ENCODE results near the gene CRMP1.

Gene CRMP1

DNA sequence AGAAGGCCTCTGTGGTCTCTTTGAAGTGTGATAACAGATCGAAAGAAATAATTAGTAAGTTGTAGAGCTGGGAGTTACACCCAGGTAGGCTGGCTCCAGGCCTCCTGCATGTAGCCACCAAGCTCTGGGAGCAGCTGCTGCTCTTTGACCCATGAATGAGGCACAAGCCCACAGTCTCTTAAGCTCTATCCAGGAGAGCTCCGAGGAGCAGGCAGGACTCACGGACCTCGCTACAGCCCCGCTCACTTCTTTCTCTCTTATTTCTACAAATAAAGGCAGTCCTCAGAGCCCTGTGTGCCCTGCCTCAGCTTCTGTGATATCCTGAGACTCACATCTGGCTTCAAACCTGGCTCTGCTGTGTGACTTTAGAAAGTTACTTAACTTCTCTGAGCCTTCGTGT lies 95.0 kb downstream of the CRMP1 start:
- H3K36me3 ChIP-seq (ENCODE audit: control insufficient read depth, insufficient read depth, low read length): no peaks in the 10 kb centered on the region
- H3K9ac ChIP-seq (ENCODE audit: low read depth, low read length): no peak overlapping the region
- H3K9me3 ChIP-seq (ENCODE audit: control insufficient read depth, insufficient read depth, low read length): no peaks in the 10 kb centered on the region
- no peaks in the 10 kb centered on the region for H3K27me3 ChIP-seq (ENCODE audit: control insufficient read depth, insufficient read depth, low read length)
- H3K4me1 ChIP-seq (ENCODE audit: control insufficient read depth, insufficient read depth, low read length): no peaks in the 10 kb centered on the region
- H3K4me3 ChIP-seq (ENCODE audit: low read depth, low read length): no peak overlapping the region

DNA sequence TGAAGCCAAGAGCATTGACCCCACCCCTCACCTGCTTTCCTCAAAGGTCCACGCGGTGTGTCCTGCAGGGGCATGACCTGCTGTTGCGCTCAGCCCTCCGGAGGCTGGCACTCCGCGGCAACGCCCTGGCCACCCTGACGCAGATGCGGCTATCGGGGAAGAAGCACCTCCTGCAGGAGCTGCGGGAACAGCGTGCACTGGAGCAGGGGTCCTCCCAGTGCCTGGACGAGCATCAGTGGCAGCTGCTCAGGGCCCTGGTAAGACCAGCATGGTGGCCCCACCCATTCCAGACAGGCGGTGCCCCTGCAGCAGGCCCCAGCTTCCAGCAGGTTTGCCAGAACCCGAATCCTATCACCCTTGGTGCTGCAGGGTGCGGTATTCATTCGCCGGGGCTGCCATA lies 95.9 kb downstream of the CRMP1 start:
- H3K36me3 ChIP-seq (ENCODE audit: control insufficient read depth, insufficient read depth, low read length): no peaks in the 10 kb centered on the region
- no peak overlapping the region for H3K4me3 ChIP-seq (ENCODE audit: low read depth, low read length)
- H3K9ac ChIP-seq (ENCODE audit: low read depth, low read length): no peak overlapping the region
- no peaks in the 10 kb centered on the region for H3K9me3 ChIP-seq (ENCODE audit: control insufficient read depth, insufficient read depth, low read length)
- no peaks in the 10 kb centered on the region for H3K27me3 ChIP-seq (ENCODE audit: control insufficient read depth, insufficient read depth, low read length)
- H3K4me1 ChIP-seq (ENCODE audit: control insufficient read depth, insufficient read depth, low read length): no peaks in the 10 kb centered on the region

DNA sequence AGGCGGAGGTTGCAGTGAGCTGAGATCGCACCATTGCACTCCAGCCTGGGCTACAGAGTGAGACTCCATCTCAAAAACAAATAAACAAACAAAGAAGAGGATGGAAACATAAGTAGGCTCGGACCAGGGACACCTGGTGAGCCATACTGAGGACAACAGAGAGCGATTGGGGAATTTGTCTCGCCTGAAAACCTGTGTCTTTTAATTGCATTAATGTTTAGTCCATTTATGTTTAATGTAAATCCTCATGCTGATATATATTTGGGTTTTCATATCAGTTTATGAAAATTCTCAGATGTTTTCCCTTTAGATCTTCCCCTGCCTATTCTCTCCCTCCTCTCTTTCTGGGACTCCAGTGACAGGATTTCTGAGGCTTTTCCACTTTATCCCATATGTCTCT lies 97.3 kb downstream of the CRMP1 start:
- H3K27me3 ChIP-seq (ENCODE audit: control insufficient read depth, insufficient read depth, low read length): no peaks in the 10 kb centered on the region
- no peaks in the 10 kb centered on the region for H3K9me3 ChIP-seq (ENCODE audit: control insufficient read depth, insufficient read depth, low read length)
- no peak overlapping the region for H3K4me3 ChIP-seq (ENCODE audit: low read depth, low read length)
- no peaks in the 10 kb centered on the region for H3K36me3 ChIP-seq (ENCODE audit: control insufficient read depth, insufficient read depth, low read length)
- H3K4me1 ChIP-seq (ENCODE audit: control insufficient read depth, insufficient read depth, low read length): no peaks in the 10 kb centered on the region
- no peak overlapping the region for H3K9ac ChIP-seq (ENCODE audit: low read depth, low read length)

GRCh38 chr4:5793514-5793913 lies 99.4 kb downstream of the CRMP1 start:
- H3K27me3 ChIP-seq (ENCODE audit: control insufficient read depth, insufficient read depth, low read length): no peaks in the 10 kb centered on the region
- no peaks in the 10 kb centered on the region for H3K4me1 ChIP-seq (ENCODE audit: control insufficient read depth, insufficient read depth, low read length)

DNA sequence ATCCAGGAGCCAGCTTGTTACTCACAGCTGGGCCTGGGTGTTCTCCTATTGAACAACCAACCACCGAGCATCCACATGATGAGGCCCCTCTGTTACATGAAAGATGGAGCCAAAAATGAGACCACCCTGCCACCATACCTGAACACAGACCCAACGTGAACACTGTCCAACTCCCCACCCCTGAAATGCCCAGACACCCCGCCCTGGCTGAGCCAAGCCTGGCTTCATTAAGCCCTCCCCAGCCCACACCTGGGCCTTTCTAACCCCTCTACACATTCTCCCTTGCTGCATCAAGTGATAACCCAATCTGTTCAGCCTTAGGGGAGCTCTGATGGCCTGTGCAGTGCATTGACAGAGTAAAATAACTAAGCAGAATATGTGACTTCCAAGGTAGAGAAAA lies 101.2 kb downstream of the CRMP1 start:
- H3K36me3 ChIP-seq (ENCODE audit: control insufficient read depth, insufficient read depth, low read length): no peaks in the 10 kb centered on the region
- no peaks in the 10 kb centered on the region for H3K4me1 ChIP-seq (ENCODE audit: control insufficient read depth, insufficient read depth, low read length)
- no peak overlapping the region for H3K9ac ChIP-seq (ENCODE audit: low read depth, low read length)
- no peaks in the 10 kb centered on the region for H3K27me3 ChIP-seq (ENCODE audit: control insufficient read depth, insufficient read depth, low read length)
- no peak overlapping the region for H3K4me3 ChIP-seq (ENCODE audit: low read depth, low read length)
- no peaks in the 10 kb centered on the region for H3K9me3 ChIP-seq (ENCODE audit: control insufficient read depth, insufficient read depth, low read length)

More at GRCh38 chr4:5793514-5793913, 99.4 kb downstream of the CRMP1 start:
- no peaks in the 10 kb centered on the region for H3K9me3 ChIP-seq (ENCODE audit: control insufficient read depth, insufficient read depth, low read length)
- H3K4me3 ChIP-seq (ENCODE audit: low read depth, low read length): no peak overlapping the region
- H3K36me3 ChIP-seq (ENCODE audit: control insufficient read depth, insufficient read depth, low read length): no peaks in the 10 kb centered on the region
- H3K9ac ChIP-seq (ENCODE audit: low read depth, low read length): no peak overlapping the region

DNA sequence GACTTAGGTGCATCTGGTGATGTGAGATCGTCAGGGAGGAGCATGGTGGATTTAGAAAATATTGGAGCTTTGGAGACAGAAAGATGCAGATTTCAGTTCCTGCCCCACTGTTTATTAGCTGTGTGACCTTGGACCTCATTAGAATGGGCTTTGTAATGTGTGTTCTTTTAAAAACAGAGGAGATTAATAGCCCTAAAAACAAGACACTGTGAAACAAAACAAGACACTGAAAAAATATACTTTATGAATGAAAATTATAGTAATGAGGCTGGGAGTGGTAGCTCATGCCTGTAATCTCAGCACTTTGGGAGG lies 102.4 kb downstream of the CRMP1 start:
- Histone ChIP-seq H3K9ac (ENCODE audit: low read depth, low read length) (no peak overlapping the region), H3K4me1 (ENCODE audit: control insufficient read depth, insufficient read depth, low read length) (no peaks in the 10 kb centered on the region), H3K27me3 (ENCODE audit: control insufficient read depth, insufficient read depth, low read length) (no peaks in the 10 kb centered on the region), H3K4me3 (ENCODE audit: low read depth, low read length) (no peak overlapping the region), H3K9me3 (ENCODE audit: control insufficient read depth, insufficient read depth, low read length) (no peaks in the 10 kb centered on the region), H3K36me3 (ENCODE audit: control insufficient read depth, insufficient read depth, low read length) (peaks cover 2% of the 10 kb centered on the region)

GRCh38 chr4:5789141-5789540 lies 103.7 kb downstream of the CRMP1 start:
- no peaks in the 10 kb centered on the region for H3K9me3 ChIP-seq (ENCODE audit: control insufficient read depth, insufficient read depth, low read length)
- no peak overlapping the region for H3K9ac ChIP-seq (ENCODE audit: low read depth, low read length)
- peaks cover 2% of the 10 kb centered on the region for H3K36me3 ChIP-seq (ENCODE audit: control insufficient read depth, insufficient read depth, low read length)
- H3K27me3 ChIP-seq (ENCODE audit: control insufficient read depth, insufficient read depth, low read length): no peaks in the 10 kb centered on the region
- no peak overlapping the region for H3K4me3 ChIP-seq (ENCODE audit: low read depth, low read length)
- H3K4me1 ChIP-seq (ENCODE audit: control insufficient read depth, insufficient read depth, low read length): no peaks in the 10 kb centered on the region

DNA sequence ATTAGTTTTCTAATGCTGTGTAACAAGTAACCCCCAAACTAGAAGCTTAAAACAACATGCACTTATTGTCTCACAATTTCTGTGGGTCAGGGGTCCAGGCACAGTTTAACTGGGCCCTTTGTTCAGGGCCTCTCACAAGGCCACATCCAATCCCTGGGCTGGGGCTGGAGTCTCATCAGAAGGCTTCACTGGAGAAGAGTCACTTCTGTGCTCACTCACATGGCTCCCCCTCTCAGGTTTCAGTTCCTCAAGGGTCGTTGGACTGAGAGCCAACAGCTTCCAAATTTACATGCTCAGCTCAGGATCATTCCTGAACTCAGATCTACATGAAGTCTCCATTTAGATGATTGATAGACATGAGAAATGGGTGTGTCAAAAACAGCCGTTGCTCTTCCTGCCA lies 104.7 kb downstream of the CRMP1 start:
- Histone ChIP-seq H3K4me1 (ENCODE audit: control insufficient read depth, insufficient read depth, low read length) (no peaks in the 10 kb centered on the region), H3K27me3 (ENCODE audit: control insufficient read depth, insufficient read depth, low read length) (no peaks in the 10 kb centered on the region), H3K9me3 (ENCODE audit: control insufficient read depth, insufficient read depth, low read length) (no peaks in the 10 kb centered on the region), H3K9ac (ENCODE audit: low read depth, low read length) (no peak overlapping the region), H3K36me3 (ENCODE audit: control insufficient read depth, insufficient read depth, low read length) (peaks cover 2% of the 10 kb centered on the region), H3K4me3 (ENCODE audit: low read depth, low read length) (no peak overlapping the region)

GRCh38 chr4:5787311-5787710 lies 105.6 kb downstream of the CRMP1 start:
- Histone ChIP-seq H3K4me1 (ENCODE audit: control insufficient read depth, insufficient read depth, low read length) (no peaks in the 10 kb centered on the region), H3K9me3 (ENCODE audit: control insufficient read depth, insufficient read depth, low read length) (no peaks in the 10 kb centered on the region), H3K9ac (ENCODE audit: low read depth, low read length) (no peak overlapping the region), H3K27me3 (ENCODE audit: control insufficient read depth, insufficient read depth, low read length) (no peaks in the 10 kb centered on the region), H3K36me3 (ENCODE audit: control insufficient read depth, insufficient read depth, low read length) (peaks cover 2% of the 10 kb centered on the region), H3K4me3 (ENCODE audit: low read depth, low read length) (no peak overlapping the region)

DNA sequence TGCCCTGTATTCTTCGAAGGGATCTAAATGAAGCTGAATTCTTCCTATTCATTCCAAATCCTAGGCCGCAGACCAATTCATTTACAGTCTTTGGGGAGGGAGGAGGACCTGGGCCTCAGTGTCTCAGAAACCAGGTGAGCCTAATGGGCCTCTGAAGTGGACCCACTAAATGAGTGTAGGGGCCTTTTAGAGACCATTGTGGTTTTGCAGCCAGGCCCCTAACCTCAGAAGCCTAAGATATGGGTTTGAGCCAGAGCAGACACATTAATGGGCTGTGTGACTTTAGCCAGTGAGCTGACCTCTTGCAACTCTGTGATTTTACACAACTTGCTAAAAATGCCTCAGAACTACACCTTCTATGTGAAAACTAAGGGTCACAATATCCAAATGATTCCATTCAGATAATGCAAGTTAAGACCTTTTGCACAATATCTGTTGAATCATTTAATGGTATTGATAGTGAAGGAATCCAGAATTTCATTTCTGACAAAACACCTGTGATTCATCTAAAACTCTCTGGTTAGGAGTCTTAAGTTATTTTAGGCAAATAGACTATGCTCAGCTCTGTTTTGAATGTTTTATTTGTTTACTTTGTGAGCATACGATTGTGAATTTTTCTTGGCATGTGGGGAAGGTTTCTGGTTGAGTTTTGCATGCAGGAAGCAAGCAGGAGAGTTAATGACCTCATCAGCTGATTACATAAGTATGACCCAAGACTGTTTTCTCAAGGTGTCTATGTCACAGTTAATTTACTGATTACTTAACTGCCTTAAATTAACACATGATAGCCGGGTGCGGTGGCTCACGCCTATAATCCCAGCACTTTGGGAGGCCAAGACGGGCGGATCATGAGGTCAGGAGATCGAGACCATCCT lies 106.8 kb downstream of the CRMP1 start:
- no peaks in the 10 kb centered on the region for H3K4me1 ChIP-seq (ENCODE audit: control insufficient read depth, insufficient read depth, low read length)
- no peak overlapping the region for H3K4me3 ChIP-seq (ENCODE audit: low read depth, low read length)
- peaks cover 2% of the 10 kb centered on the region for H3K36me3 ChIP-seq (ENCODE audit: control insufficient read depth, insufficient read depth, low read length)

DNA sequence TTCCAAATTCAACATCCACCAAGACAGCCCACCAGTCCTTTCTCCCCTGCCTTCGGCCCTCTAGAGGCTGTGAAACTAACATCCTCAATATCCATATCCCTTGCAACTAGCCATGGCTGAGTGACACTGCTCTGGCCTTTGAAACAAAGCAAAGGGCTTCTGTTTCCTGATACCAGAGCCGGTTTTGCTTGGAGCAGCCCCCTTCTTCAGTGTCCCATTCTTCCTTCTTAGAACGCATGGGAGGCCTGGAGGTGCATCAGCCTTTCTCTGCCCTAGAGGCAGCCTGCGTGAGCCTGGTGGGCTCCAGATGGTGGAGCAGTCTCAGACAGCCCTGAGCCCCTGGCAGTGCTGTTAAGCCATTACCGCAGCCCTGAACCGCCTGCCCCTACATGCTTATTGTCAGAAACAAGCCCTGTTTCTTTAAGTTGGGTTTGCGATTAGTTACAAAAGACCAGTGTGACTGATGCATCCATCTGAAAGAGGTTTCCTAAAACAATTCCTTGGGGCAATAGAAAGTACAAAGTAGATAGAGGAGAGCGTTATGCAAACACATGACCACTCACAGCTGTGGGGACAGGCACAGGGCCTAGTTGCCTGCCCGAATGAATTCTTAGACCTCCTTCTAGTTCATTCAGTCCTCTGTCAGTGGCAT lies 107.8 kb downstream of the CRMP1 start:
- H3K4me3 ChIP-seq (ENCODE audit: low read depth, low read length): no peak overlapping the region
- H3K36me3 ChIP-seq (ENCODE audit: control insufficient read depth, insufficient read depth, low read length): peaks cover 2% of the 10 kb centered on the region
- no peaks in the 10 kb centered on the region for H3K4me1 ChIP-seq (ENCODE audit: control insufficient read depth, insufficient read depth, low read length)
- H3K27me3 ChIP-seq (ENCODE audit: control insufficient read depth, insufficient read depth, low read length): no peaks in the 10 kb centered on the region
- H3K9me3 ChIP-seq (ENCODE audit: control insufficient read depth, insufficient read depth, low read length): no peaks in the 10 kb centered on the region
- H3K9ac ChIP-seq (ENCODE audit: low read depth, low read length): no peak overlapping the region

More for the DNA sequence above, 106.8 kb downstream of the CRMP1 start:
- no peaks in the 10 kb centered on the region for H3K27me3 ChIP-seq (ENCODE audit: control insufficient read depth, insufficient read depth, low read length)
- H3K9me3 ChIP-seq (ENCODE audit: control insufficient read depth, insufficient read depth, low read length): no peaks in the 10 kb centered on the region
- no peak overlapping the region for H3K9ac ChIP-seq (ENCODE audit: low read depth, low read length)

DNA sequence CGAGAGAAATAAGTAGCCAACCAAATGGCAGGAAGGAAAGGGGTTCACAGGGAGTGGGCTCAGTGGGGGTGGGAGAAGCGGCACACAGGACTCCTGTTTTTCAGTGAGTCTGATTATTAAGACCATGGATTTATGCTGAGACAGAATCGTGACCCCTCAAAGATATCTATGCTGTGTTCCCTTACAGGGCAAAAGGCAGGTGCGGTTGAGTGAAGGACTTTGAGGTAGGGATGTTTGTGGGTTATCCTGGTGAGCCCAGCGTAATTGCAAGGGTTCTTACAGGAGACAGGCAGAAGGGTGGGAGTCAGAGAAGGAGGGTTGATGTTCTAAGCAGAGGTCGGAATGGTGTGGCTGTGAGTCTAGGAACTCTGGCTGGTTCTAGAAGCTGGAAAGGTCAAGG lies 108.9 kb downstream of the CRMP1 start:
- H3K27me3 ChIP-seq (ENCODE audit: control insufficient read depth, insufficient read depth, low read length): no peaks in the 10 kb centered on the region
- H3K9me3 ChIP-seq (ENCODE audit: control insufficient read depth, insufficient read depth, low read length): no peaks in the 10 kb centered on the region
- no peaks in the 10 kb centered on the region for H3K4me1 ChIP-seq (ENCODE audit: control insufficient read depth, insufficient read depth, low read length)
- H3K4me3 ChIP-seq (ENCODE audit: low read depth, low read length): no peak overlapping the region
- peaks cover 2% of the 10 kb centered on the region for H3K36me3 ChIP-seq (ENCODE audit: control insufficient read depth, insufficient read depth, low read length)
- H3K9ac ChIP-seq (ENCODE audit: low read depth, low read length): no peak overlapping the region

Measured in iPS-15b (cell line).